22Rv1 (cell line): ENCODE measurements around the gene NRXN3.

ENCODE experiments used
- ZFX ChIP-seq: fragments of 450-650 bp; IDR thresholded peaks from 2 replicates; pipeline ENCODE4 v1.6.1; 2017; ENCODE audit warnings: antibody characterized with exemption, borderline replicate concordance
- TF ChIP-seq, protein P1 (sequence below): fragments of 450-650 bp; IDR thresholded peaks from 2 replicates; pipeline ENCODE4 v1.5.1; 2017; ENCODE audit warnings: mild to moderate bottlenecking

- TF ChIP-seq, protein P1, sequence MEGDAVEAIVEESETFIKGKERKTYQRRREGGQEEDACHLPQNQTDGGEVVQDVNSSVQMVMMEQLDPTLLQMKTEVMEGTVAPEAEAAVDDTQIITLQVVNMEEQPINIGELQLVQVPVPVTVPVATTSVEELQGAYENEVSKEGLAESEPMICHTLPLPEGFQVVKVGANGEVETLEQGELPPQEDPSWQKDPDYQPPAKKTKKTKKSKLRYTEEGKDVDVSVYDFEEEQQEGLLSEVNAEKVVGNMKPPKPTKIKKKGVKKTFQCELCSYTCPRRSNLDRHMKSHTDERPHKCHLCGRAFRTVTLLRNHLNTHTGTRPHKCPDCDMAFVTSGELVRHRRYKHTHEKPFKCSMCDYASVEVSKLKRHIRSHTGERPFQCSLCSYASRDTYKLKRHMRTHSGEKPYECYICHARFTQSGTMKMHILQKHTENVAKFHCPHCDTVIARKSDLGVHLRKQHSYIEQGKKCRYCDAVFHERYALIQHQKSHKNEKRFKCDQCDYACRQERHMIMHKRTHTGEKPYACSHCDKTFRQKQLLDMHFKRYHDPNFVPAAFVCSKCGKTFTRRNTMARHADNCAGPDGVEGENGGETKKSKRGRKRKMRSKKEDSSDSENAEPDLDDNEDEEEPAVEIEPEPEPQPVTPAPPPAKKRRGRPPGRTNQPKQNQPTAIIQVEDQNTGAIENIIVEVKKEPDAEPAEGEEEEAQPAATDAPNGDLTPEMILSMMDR, result no peak
- no peak for TF ChIP-seq ZFX
Measured at GRCh38 chr14:79708426-79709388, 1538.5 kb downstream of the NRXN3 start.
